ENCODE data around the gene RBMY1D. TPM values are rescaled to one million over a fixed set of nuclear protein-coding genes. Genes with fewer than 3 reads are reported as not detected.

Gene RBMY1D
- not detected in 2 replicates for total RNA-seq

GRCh38 chrY:21894426-21894825 lies at the start of gene RBMY1D:
Gene RBMY1D, minus strand, starts transcription at chrY:21894526. Its CDS starts 2,013 bp downstream, at chrY:21892513.

DNA sequence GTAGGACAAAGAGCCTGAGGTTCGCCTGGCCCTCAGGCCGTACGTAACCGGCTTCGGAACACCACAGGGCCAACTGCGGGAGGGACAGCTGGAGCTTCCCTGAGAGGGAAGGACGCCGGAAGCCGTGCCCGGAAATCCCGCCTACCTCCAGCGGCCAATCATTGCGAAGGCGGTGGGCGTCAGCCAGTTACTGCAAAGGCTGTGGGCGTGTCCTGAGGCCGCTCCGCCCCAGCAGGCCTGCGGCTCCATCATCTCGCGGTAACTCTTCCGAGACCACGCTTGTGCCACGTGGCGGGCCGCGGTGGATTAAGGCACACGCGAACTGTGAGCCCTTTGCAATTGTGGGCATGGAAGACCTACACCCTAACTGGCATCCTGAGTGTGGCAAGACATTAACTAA lies 23.6 kb upstream of the RBMY1D start, which contains the start of gene RBMY1E:
Gene RBMY1E (minus strand): TSS at position 101 of the 400 bp plus-strand sequence. CDS start 1,978 bp downstream, outside the sequence.

Other genes starting within 250 kb of the RBMY1D start
- gene RBMY1E, start 23.5 kb upstream of the RBMY1D start, total RNA-seq: not detected in 2 replicates

All from uterine smooth muscle cell (primary cell).